Measurements from ENCODE around the gene KANSL1L. TPM values are rescaled to one million over a fixed set of nuclear protein-coding genes. Genes with fewer than 3 reads are reported as not detected.

Gene KANSL1L
- polyA plus RNA-seq, 1 of the 3 experiments (the other 2 are of a cell fraction) = 5.5 TPM

DNA sequence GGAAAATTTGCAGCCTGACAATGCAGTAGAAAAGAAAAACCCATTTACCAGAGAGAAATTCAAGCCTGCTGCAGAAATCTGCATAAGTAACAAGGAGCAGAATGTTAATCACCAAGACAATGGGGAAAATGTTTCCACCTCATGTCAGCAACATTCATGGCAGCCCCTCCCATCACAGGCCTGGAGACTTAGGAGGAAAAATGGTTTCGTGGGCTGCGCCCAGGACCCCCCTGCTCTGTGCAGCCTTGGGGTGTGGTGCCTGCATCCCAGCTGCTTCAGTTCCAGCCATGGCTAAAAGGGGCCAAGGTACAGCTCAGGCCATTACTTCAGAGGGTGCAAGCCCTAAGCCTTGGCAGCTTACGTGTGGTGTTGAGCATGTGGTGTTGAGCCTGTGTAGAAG lies 115.4 kb downstream of the KANSL1L start (continued):
- TF ChIP-seq FOSL2 (IDR thresholded peaks at IDR 0.05; ENCODE audit: borderline replicate concordance, low read depth) = no peak

DNA sequence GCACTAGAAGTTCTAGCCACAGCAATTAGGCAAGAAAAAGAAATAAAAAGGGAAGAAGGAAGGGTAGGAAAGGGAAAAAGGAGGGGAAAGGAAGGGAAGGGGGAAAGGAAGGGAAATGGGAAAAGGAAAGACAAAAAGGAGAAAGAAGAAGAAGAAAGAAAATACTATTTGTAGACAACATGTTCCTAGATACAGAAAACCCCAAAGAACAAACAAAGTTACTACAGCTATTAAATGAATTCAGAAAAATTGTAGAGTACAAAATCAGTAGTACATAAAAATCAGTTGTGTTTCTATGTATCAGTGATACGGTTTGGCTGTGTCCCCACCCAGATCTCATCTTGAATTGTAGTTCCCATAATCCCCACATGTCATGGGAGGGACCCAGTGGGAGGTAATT lies 116.5 kb downstream of the KANSL1L start:
- Histone ChIP-seq H3K9me2 (no peaks in the 10 kb centered on the region), H3K4me2 (no peak overlapping the region), H3K36me3 (replicated peaks in 1 of 2; ENCODE audit: control insufficient read depth in 1 of 2, insufficient read depth in 2 of 2, low read length in 1 of 2) (peaks cover 0 to 11% of the 10 kb centered on the region in 2 experiments), H3K79me2 (ENCODE audit: insufficient read depth) (no peaks in the 10 kb centered on the region), H3K27me3 (ENCODE audit: insufficient read depth) (no peaks in the 10 kb centered on the region), H2AFZ (ENCODE audit: low read depth) (no peak overlapping the region), H4K20me1 (ENCODE audit: insufficient read depth) (no peaks in the 10 kb centered on the region), H3K4me1 (ENCODE audit: control insufficient read depth in 1 of 2, insufficient read depth in 2 of 2, low read depth in 1 of 2, low read length in 1 of 2) (no peaks in the 10 kb centered on the region), H3F3A (replicated peaks; ENCODE audit: insufficient read depth) (no peaks in the 10 kb centered on the region), H3K9me3 (peaks cover 4% of the 10 kb centered on the region; the same call in 1 of the 2 replicates), H3K27ac (ENCODE audit: low read depth in 2 of 2, low read length in 1 of 2) (no peak overlapping the region), H3K9ac (no peak overlapping the region), H3K4me3 (ENCODE audit: low read depth in 2 of 2, low read length in 1 of 2) (no peak overlapping the region)
- ChIA-PET POLR2A (no interaction called here), CTCF (interaction anchor here (0.9 kb wide), 1 partner anchor 8 kb away, joined by 3 read pairs; no protein-coding TSS in a partner anchor)
- no peak for DNase-seq
- TF ChIP-seq NFIC (IDR thresholded peaks at IDR 0.05; ENCODE audit: borderline replicate concordance) (no peak), EZH2phosphoT487 (IDR thresholded peaks at IDR 0.05; ENCODE audit: borderline replicate concordance, low read depth) (no peak), JUND (IDR thresholded peaks at IDR 0.05) (no peak), RXRA (IDR thresholded peaks at IDR 0.05; ENCODE audit: borderline replicate concordance, low read depth) (no peak)
- TF ChIP-seq, protein P1, sequence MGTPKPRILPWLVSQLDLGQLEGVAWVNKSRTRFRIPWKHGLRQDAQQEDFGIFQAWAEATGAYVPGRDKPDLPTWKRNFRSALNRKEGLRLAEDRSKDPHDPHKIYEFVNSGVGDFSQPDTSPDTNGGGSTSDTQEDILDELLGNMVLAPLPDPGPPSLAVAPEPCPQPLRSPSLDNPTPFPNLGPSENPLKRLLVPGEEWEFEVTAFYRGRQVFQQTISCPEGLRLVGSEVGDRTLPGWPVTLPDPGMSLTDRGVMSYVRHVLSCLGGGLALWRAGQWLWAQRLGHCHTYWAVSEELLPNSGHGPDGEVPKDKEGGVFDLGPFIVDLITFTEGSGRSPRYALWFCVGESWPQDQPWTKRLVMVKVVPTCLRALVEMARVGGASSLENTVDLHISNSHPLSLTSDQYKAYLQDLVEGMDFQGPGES (IDR thresholded peaks at IDR 0.05; ENCODE audit: low read depth, low read length) = no peak
- 94% methylated on average over 1 of the region's 1 CpG for WGBS (ENCODE audit: low lambda C conversion rate)

DNA sequence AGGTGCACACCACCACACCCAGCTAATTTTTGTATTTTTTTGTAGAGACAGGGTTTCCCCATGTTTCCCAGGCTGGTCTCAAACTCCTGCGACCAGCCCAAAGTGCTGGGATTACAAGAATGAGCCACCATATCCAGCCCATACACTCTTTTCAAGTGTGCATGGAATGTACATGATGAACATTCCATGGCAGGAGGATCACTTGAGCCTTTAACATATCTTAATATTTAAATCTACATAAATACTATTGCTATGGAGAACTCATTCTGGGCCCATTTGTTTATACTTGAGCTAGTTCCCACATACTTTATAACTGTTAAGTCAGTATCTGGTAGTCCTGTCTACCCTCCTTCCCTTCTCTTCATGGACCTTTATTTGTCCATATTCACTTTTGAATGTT lies 120.3 kb downstream of the KANSL1L start:
- Histone ChIP-seq H3K4me3 (ENCODE audit: low read depth in 2 of 2, low read length in 1 of 2) (no peak overlapping the region), H3K27me3 (ENCODE audit: insufficient read depth) (no peaks in the 10 kb centered on the region), H3K4me2 (no peak overlapping the region), H3K9me2 (0 out of 2 replicates have a peak, but pooled peaks cover 3% of the 10 kb centered on the region), H3K9ac (no peak overlapping the region), H3F3A (replicated peaks; ENCODE audit: insufficient read depth) (no peaks in the 10 kb centered on the region), H3K79me2 (ENCODE audit: insufficient read depth) (no peaks in the 10 kb centered on the region), H3K27ac (ENCODE audit: low read depth in 2 of 2, low read length in 1 of 2) (no peak overlapping the region), H4K20me1 (ENCODE audit: insufficient read depth) (no peaks in the 10 kb centered on the region), H3K36me3 (replicated peaks in 1 of 2; ENCODE audit: control insufficient read depth in 1 of 2, insufficient read depth in 2 of 2, low read length in 1 of 2) (peaks cover 2 to 11% of the 10 kb centered on the region in 2 experiments), H3K9me3 (peaks cover 4% of the 10 kb centered on the region; the same call in 1 of the 2 replicates), H3K4me1 (ENCODE audit: control insufficient read depth in 1 of 2, insufficient read depth in 2 of 2, low read depth in 1 of 2, low read length in 1 of 2) (no peaks in the 10 kb centered on the region), H2AFZ (ENCODE audit: low read depth) (no peak overlapping the region)
- ChIA-PET CTCF (interaction anchor here (0.5 to 1.2 kb wide), 3 partner anchors 10 to 148 kb away, joined by 3 read pairs; no protein-coding TSS in a partner anchor), POLR2A (no interaction called here)
- WGBS (ENCODE audit: low lambda C conversion rate) = 92% methylated on average over 1 of the region's 1 CpG
- DNase-seq = no peak
- TF ChIP-seq, protein P2, sequence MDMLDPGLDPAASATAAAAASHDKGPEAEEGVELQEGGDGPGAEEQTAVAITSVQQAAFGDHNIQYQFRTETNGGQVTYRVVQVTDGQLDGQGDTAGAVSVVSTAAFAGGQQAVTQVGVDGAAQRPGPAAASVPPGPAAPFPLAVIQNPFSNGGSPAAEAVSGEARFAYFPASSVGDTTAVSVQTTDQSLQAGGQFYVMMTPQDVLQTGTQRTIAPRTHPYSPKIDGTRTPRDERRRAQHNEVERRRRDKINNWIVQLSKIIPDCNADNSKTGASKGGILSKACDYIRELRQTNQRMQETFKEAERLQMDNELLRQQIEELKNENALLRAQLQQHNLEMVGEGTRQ (IDR thresholded peaks at IDR 0.05; ENCODE audit: borderline replicate concordance, low read depth, low read length) = no peak
- TF ChIP-seq RAD21 (IDR thresholded peaks at IDR 0.05; ENCODE audit: low read length) (no peak), NRF1 (IDR thresholded peaks at IDR 0.05; ENCODE audit: low read depth, low read length) (no peak), POLR2AphosphoS5 (IDR thresholded peaks at IDR 0.05; ENCODE audit: low read depth, low read length) (no peak), EZH2phosphoT487 (IDR thresholded peaks at IDR 0.05; ENCODE audit: borderline replicate concordance, low read depth) (no peak), TAF1 (IDR thresholded peaks at IDR 0.05; ENCODE audit: borderline replicate concordance, low read depth, low read length) (no peak), YY1 (IDR thresholded peaks at IDR 0.05; ENCODE audit: low read depth) (no peak), FOXM1 (IDR thresholded peaks at IDR 0.05; ENCODE audit: low read depth) (no peak), GATA2 (CRISPR knock-in tag; IDR thresholded peaks at IDR 0.05) (no peak), EP300 (IDR thresholded peaks at IDR 0.05; ENCODE audit: borderline replicate concordance in 1 of 2, low read depth in 1 of 2, low read length in 1 of 2) (no peak), SIN3A (IDR thresholded peaks at IDR 0.05; ENCODE audit: borderline replicate concordance, low read depth, low read length) (no peak)
- TF ChIP-seq, protein P1 (IDR thresholded peaks at IDR 0.05; ENCODE audit: low read depth, low read length) = no peak
- TF ChIP-seq, protein P3, sequence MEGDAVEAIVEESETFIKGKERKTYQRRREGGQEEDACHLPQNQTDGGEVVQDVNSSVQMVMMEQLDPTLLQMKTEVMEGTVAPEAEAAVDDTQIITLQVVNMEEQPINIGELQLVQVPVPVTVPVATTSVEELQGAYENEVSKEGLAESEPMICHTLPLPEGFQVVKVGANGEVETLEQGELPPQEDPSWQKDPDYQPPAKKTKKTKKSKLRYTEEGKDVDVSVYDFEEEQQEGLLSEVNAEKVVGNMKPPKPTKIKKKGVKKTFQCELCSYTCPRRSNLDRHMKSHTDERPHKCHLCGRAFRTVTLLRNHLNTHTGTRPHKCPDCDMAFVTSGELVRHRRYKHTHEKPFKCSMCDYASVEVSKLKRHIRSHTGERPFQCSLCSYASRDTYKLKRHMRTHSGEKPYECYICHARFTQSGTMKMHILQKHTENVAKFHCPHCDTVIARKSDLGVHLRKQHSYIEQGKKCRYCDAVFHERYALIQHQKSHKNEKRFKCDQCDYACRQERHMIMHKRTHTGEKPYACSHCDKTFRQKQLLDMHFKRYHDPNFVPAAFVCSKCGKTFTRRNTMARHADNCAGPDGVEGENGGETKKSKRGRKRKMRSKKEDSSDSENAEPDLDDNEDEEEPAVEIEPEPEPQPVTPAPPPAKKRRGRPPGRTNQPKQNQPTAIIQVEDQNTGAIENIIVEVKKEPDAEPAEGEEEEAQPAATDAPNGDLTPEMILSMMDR (IDR thresholded peaks at IDR 0.05) = no peak
- TF ChIP-seq, protein P4, sequence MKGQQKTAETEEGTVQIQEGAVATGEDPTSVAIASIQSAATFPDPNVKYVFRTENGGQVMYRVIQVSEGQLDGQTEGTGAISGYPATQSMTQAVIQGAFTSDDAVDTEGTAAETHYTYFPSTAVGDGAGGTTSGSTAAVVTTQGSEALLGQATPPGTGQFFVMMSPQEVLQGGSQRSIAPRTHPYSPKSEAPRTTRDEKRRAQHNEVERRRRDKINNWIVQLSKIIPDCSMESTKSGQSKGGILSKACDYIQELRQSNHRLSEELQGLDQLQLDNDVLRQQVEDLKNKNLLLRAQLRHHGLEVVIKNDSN (IDR thresholded peaks at IDR 0.05; ENCODE audit: borderline replicate concordance, low read depth) = no peak
- TF ChIP-seq, protein P5, sequence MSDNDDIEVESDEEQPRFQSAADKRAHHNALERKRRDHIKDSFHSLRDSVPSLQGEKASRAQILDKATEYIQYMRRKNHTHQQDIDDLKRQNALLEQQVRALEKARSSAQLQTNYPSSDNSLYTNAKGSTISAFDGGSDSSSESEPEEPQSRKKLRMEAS (IDR thresholded peaks at IDR 0.05; ENCODE audit: low read depth) = no peak
